ENCODE results near the gene ADAMTS12.

The ADAMTS12 gene

GRCh38 chr5:33501899-33502298 lies 389.9 kb downstream of the ADAMTS12 start:
- DNase-seq, result peak in 2 of 10 donors; percentile 65 to 85
- intact Hi-C loops (cut with DNase I), result no loop called here

- intact Hi-C loops (cut with DNase I), result no loop called here
- no peak for DNase-seq
Observed at GRCh38 chr5:33501260-33501659, 390.5 kb downstream of the ADAMTS12 start.

- no peak for DNase-seq
- intact Hi-C loops (cut with DNase I), result no loop called here
Observed at GRCh38 chr5:33494466-33494865, 397.3 kb downstream of the ADAMTS12 start.

GRCh38 chr5:33491941-33492340 lies 399.8 kb downstream of the ADAMTS12 start:
- no peak for DNase-seq

GRCh38 chr5:33490071-33490665 lies 401.6 kb downstream of the ADAMTS12 start:
- DNase-seq, result no peak

More at GRCh38 chr5:33491941-33492340, 399.8 kb downstream of the ADAMTS12 start:
- intact Hi-C loops (cut with DNase I), result no loop called here

GRCh38 chr5:33489481-33490067 lies 402.2 kb downstream of the ADAMTS12 start:
- DNase-seq, result no peak
- intact Hi-C loops (cut with DNase I), result no loop called here

More at GRCh38 chr5:33490071-33490665, 401.6 kb downstream of the ADAMTS12 start:
- intact Hi-C loops (cut with DNase I), result no loop called here

- intact Hi-C loops (cut with DNase I), result no loop called here
- peak in 1 of 10 donors; percentile 87 for DNase-seq
Observed at GRCh38 chr5:33488558-33489355, 403.0 kb downstream of the ADAMTS12 start.

GRCh38 chr5:33487236-33487635 lies 404.6 kb downstream of the ADAMTS12 start:
- intact Hi-C loops (cut with DNase I), result no loop called here
- no peak for DNase-seq

- intact Hi-C loops (cut with DNase I), result no loop called here
- DNase-seq, result no peak
Observed at GRCh38 chr5:33482335-33482734, 409.5 kb downstream of the ADAMTS12 start.

- intact Hi-C loops (cut with DNase I), result no loop called here
- DNase-seq, result no peak
Observed at GRCh38 chr5:33480876-33481275, 410.9 kb downstream of the ADAMTS12 start.

GRCh38 chr5:33479311-33479710 lies 412.5 kb downstream of the ADAMTS12 start:
- intact Hi-C loops (cut with DNase I), result no loop called here

GRCh38 chr5:33477816-33478215 lies 414.0 kb downstream of the ADAMTS12 start:
- DNase-seq, result no peak
- intact Hi-C loops (cut with DNase I), result no loop called here

More at GRCh38 chr5:33479311-33479710, 412.5 kb downstream of the ADAMTS12 start:
- no peak for DNase-seq

GRCh38 chr5:33476992-33477391 lies 414.8 kb downstream of the ADAMTS12 start:
- DNase-seq, result no peak
- intact Hi-C loops (cut with DNase I), result no loop called here

- DNase-seq, result no peak
- intact Hi-C loops (cut with DNase I), result no loop called here
Observed at GRCh38 chr5:33475706-33476105, 416.1 kb downstream of the ADAMTS12 start.

GRCh38 chr5:33474931-33475499 lies 416.8 kb downstream of the ADAMTS12 start:
- intact Hi-C loops (cut with DNase I), result no loop called here
- no peak for DNase-seq

- DNase-seq, result no peak
- intact Hi-C loops (cut with DNase I), result no loop called here
Observed at GRCh38 chr5:33474004-33474403, 417.8 kb downstream of the ADAMTS12 start.

Measured in posterior cingulate gyrus (tissue), 11 donors.